ENCODE results near the gene AP2B1. TPM values are rescaled to one million over a fixed set of nuclear protein-coding genes. Genes with fewer than 3 reads are reported as not detected.

The AP2B1 gene
- total RNA-seq, 6 experiments from 2014 or later: 33.8 to 62.7 (median 40.8) TPM

- DNase-seq (peak in 2 of 3 donors; percentile 67 to 78), ATAC-seq (peak; percentile 80 to 91 (median 88))
- Histone ChIP-seq H3K27me3 (no peaks in the 10 kb centered on the region), H3K9me3 (no peaks in the 10 kb centered on the region), H3K4me3 (no peak overlapping the region), H3K27ac (no peak overlapping the region), H3K4me1 (peaks cover 0 to 4% (median 0%) of the 10 kb centered on the region in 4 donors), H3K36me3 (no peaks in the 10 kb centered on the region)
- TF ChIP-seq CTCF (IDR thresholded peaks at IDR 0.05) (peak; percentile 81 to 92 (median 88)), POLR2A (IDR thresholded peaks at IDR 0.05) (no peak)
- WGBS (ENCODE audit: insufficient coverage, low coverage, low lambda C conversion rate, missing lambda C conversion rate): no CpG with 5 or more reads among the region's 12 CpGs
- intact Hi-C loops (cut with DNase I): loop anchor here (5.0 kb wide), 1 partner anchor 135 kb away; no protein-coding TSS in a partner anchor
Observed at GRCh38 chr17:35747540-35748017, 160.5 kb downstream of the AP2B1 start.

GRCh38 chr17:35748341-35748841 lies 161.3 kb downstream of the AP2B1 start:
- Histone ChIP-seq H3K9me3 (no peaks in the 10 kb centered on the region), H3K4me3 (no peak overlapping the region), H3K4me1 (peaks cover 0 to 4% (median 0%) of the 10 kb centered on the region in 4 donors), H3K27ac (no peak overlapping the region), H3K27me3 (no peaks in the 10 kb centered on the region), H3K36me3 (no peaks in the 10 kb centered on the region)
- DNase-seq: peak; percentile 76 to 89 (median 87)
- ATAC-seq: peak; percentile 79 to 91 (median 83)
- no peak for TF ChIP-seq POLR2A (IDR thresholded peaks at IDR 0.05)
- TF ChIP-seq CTCF (IDR thresholded peaks at IDR 0.05): no peak
- intact Hi-C loops (cut with DNase I): loop anchor here (5.0 kb wide), 1 partner anchor 136 kb away; no protein-coding TSS in a partner anchor
- 10% methylated on average over 1 of the region's 4 CpGs for WGBS (ENCODE audit: insufficient coverage, low coverage, low lambda C conversion rate, missing lambda C conversion rate)

- DNase-seq: no peak
- no peak for ATAC-seq
- TF ChIP-seq CTCF (IDR thresholded peaks at IDR 0.05) (no peak), POLR2A (IDR thresholded peaks at IDR 0.05) (no peak)
- 70% methylated on average over 2 of the region's 6 CpGs for WGBS (ENCODE audit: insufficient coverage, low coverage, low lambda C conversion rate, missing lambda C conversion rate)
- H3K9me3 ChIP-seq: no peaks in the 10 kb centered on the region
- H3K36me3 ChIP-seq: no peaks in the 10 kb centered on the region
- intact Hi-C loops (cut with DNase I): loop anchor here (5.0 kb wide), 1 partner anchor 137 kb away; no protein-coding TSS in a partner anchor
- no peak overlapping the region for H3K4me3 ChIP-seq
- no peak overlapping the region for H3K27ac ChIP-seq
- H3K4me1 ChIP-seq: peaks cover 0 to 4% (median 0%) of the 10 kb centered on the region in 4 donors
- no peaks in the 10 kb centered on the region for H3K27me3 ChIP-seq
Observed at GRCh38 chr17:35748979-35749378, 161.9 kb downstream of the AP2B1 start.

- no peak overlapping the region for H3K27ac ChIP-seq
- no peaks in the 10 kb centered on the region for H3K9me3 ChIP-seq
- ATAC-seq: no peak
- H3K36me3 ChIP-seq: no peaks in the 10 kb centered on the region
- H3K4me1 ChIP-seq: peaks cover 0 to 4% (median 0%) of the 10 kb centered on the region in 4 donors
- H3K4me3 ChIP-seq: no peak overlapping the region
- no peaks in the 10 kb centered on the region for H3K27me3 ChIP-seq
- TF ChIP-seq POLR2A (IDR thresholded peaks at IDR 0.05): no peak
- no peak for TF ChIP-seq CTCF (IDR thresholded peaks at IDR 0.05)
- intact Hi-C loops (cut with DNase I): loop anchor here (5.0 kb wide), 1 partner anchor 137 kb away; no protein-coding TSS in a partner anchor
- 13% methylated on average over 13 of the region's 35 CpGs for WGBS (ENCODE audit: insufficient coverage, low coverage, low lambda C conversion rate, missing lambda C conversion rate)
- DNase-seq: no peak
Observed at GRCh38 chr17:35749560-35750412, 162.7 kb downstream of the AP2B1 start.

Measured in right lobe of liver (tissue), 6 donors.